HL-60 (cell line): ENCODE data around the gene TMOD1.

ENCODE experiments used
- DNase-seq, 2 experiments: peaks; one replicate each; pipeline ENCODE4 v3.0.0-alpha.2; 2010 to 2020; ENCODE audit warnings: low read depth in 1 of 2, low spot score in 1 of 2
- H3K27ac ChIP-seq: fragments of 250-450 bp; sonication (Bioruptor Pico); replicated peaks from 2 replicates; pipeline ENCODE4 v1.5.1; 2020; ENCODE audit warnings: mild to moderate bottlenecking, moderate library complexity
- H3K27me3 ChIP-seq: fragments of 250-450 bp; sonication (Bioruptor Pico); 2 replicates; pipeline ENCODE4 v1.5.1; 2021; ENCODE audit warnings: mild to moderate bottlenecking, moderate library complexity; ENCODE audit not compliant: insufficient read depth, poor library complexity, severe bottlenecking
- H3K4me3 ChIP-seq: replicated peaks from 2 replicates; pipeline ENCODE4 v1.5.1; 2011; ENCODE audit warnings: mild to moderate bottlenecking, control low read depth, low read length; ENCODE audit not compliant: insufficient read depth
- GABPA ChIP-seq: IDR thresholded peaks from 2 replicates; pipeline ENCODE4 v1.6.1; 2012; ENCODE audit warnings: low read depth
- POLR2AphosphoS5 ChIP-seq: IDR thresholded peaks from 2 replicates; pipeline ENCODE4 v1.6.1; 2012; ENCODE audit warnings: low read depth
- SPI1 ChIP-seq: IDR thresholded peaks from 2 replicates; pipeline ENCODE4 v1.6.1; 2012; ENCODE audit warnings: low read depth, mild to moderate bottlenecking, borderline replicate concordance
- TF ChIP-seq, protein P1 (sequence below): IDR thresholded peaks from one replicate; pipeline ENCODE4 v1.5.1; 2011; ENCODE audit warnings: low read length, control low read depth, inconsistent platforms; ENCODE audit not compliant: insufficient read depth
- TF ChIP-seq, protein P2 (sequence below): IDR thresholded peaks from 2 replicates; pipeline ENCODE4 v1.6.1; 2012; ENCODE audit warnings: low read depth; ENCODE audit not compliant: insufficient replicate concordance

The TMOD1 gene

DNA sequence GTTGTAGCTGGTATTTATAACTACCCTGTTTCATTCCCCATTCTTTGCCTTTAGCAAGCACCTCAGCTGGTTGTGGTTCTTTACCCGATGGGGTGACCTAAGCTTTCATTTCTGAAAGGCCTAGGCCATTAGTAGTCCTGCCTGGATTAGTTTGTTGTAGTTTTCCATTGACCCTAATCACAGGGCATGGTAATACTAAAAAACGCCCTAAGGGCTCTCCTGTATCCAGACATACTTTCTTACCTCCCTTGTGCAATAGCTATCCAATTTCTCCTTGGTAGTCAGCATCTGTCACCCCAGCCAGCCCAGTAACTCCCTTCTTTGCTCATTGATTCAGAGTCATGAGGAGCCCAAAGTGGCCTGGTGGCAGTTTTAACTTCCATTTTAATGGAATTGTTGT is 24.0 kb downstream of the TMOD1 start:
- Histone ChIP-seq H3K4me3 (no peak overlapping the region), H3K27me3 (no peaks in the 10 kb centered on the region), H3K27ac (no peak overlapping the region)
- TF ChIP-seq SPI1 (no peak), GABPA (no peak), POLR2AphosphoS5 (no peak)
- TF ChIP-seq, protein P1, sequence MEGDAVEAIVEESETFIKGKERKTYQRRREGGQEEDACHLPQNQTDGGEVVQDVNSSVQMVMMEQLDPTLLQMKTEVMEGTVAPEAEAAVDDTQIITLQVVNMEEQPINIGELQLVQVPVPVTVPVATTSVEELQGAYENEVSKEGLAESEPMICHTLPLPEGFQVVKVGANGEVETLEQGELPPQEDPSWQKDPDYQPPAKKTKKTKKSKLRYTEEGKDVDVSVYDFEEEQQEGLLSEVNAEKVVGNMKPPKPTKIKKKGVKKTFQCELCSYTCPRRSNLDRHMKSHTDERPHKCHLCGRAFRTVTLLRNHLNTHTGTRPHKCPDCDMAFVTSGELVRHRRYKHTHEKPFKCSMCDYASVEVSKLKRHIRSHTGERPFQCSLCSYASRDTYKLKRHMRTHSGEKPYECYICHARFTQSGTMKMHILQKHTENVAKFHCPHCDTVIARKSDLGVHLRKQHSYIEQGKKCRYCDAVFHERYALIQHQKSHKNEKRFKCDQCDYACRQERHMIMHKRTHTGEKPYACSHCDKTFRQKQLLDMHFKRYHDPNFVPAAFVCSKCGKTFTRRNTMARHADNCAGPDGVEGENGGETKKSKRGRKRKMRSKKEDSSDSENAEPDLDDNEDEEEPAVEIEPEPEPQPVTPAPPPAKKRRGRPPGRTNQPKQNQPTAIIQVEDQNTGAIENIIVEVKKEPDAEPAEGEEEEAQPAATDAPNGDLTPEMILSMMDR = no peak
- TF ChIP-seq, protein P2, sequence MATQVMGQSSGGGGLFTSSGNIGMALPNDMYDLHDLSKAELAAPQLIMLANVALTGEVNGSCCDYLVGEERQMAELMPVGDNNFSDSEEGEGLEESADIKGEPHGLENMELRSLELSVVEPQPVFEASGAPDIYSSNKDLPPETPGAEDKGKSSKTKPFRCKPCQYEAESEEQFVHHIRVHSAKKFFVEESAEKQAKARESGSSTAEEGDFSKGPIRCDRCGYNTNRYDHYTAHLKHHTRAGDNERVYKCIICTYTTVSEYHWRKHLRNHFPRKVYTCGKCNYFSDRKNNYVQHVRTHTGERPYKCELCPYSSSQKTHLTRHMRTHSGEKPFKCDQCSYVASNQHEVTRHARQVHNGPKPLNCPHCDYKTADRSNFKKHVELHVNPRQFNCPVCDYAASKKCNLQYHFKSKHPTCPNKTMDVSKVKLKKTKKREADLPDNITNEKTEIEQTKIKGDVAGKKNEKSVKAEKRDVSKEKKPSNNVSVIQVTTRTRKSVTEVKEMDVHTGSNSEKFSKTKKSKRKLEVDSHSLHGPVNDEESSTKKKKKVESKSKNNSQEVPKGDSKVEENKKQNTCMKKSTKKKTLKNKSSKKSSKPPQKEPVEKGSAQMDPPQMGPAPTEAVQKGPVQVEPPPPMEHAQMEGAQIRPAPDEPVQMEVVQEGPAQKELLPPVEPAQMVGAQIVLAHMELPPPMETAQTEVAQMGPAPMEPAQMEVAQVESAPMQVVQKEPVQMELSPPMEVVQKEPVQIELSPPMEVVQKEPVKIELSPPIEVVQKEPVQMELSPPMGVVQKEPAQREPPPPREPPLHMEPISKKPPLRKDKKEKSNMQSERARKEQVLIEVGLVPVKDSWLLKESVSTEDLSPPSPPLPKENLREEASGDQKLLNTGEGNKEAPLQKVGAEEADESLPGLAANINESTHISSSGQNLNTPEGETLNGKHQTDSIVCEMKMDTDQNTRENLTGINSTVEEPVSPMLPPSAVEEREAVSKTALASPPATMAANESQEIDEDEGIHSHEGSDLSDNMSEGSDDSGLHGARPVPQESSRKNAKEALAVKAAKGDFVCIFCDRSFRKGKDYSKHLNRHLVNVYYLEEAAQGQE = no peak
- no peak for DNase-seq

DNA sequence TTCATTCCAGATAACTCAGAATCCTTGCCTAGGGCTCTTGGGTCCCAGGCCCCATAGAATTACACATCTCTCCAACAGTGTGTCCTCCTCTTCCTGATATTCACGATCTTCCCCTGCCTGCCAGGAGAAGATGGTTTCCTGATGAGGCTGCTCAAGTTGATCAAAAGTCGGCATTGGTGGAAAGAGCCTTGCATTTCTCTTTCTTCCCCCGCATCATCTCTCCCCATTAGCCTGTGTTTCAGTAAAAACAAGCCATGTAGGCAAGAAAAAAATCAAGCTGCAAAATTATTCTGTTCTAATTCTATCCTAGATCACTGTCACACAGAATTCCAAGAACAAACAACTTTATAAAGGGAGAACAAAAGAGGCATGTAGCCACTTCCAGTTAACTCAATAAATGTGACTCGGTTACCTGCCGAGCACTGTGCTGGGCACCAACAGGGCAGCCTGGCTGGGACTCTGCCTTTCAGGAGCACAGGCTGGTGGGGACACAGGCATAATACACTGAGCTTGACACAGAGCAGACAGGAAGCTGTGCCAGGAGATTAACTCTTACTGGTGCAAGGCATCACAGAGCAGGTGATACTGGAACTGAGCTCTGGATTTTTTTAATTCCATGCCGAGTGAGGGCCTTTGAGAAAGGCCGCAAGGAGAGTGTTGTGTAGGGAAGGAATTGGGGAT is 25.6 kb downstream of the TMOD1 start:
- Histone ChIP-seq H3K27ac (no peak overlapping the region), H3K4me3 (no peak overlapping the region), H3K27me3 (no peaks in the 10 kb centered on the region)
- no peak for DNase-seq
- TF ChIP-seq, protein P1 = no peak
- TF ChIP-seq GABPA (no peak), POLR2AphosphoS5 (no peak), SPI1 (no peak)
- TF ChIP-seq, protein P2 = no peak

DNA sequence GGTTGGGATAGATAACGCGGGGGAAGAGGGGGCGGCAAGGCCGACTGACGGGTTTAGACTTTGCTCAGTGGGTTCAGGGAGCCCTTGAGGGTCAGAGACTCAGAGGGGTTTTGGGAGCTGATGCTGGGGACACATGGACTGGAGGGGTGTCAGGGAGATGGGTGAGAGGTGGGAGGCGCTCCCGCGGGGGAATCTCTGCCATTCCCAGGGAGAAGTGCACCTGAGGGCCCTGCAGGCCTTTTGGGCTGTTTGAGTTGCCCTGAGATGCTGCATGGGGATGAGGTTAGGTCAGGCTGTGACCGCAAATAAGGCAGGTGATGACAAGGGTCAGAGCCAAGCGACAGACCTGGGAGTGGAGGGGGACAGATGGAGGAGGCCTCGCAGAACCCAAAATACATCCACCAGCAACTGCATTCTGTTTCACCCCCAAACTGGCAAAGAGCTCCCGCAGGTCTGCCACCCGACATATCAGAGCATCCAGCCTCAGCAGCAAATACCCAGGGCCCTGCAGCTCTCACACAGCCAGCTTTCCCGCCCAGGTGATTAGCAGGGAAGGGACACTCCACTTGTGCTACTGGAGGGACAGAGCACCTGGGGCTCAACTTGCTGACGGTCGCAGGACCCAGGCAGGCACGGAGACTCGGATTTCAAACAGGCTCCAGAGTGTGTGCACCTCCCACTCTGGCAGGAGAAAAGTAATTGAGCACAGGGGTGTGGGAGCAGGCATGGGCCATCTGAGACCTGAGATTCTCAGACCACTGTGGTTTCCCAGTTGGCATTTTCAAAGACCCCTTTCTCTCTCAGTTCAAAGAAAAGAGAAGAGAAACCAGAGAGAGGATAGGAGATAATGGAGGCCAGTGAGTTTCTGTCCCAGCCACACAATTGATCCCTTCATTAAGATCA is 26.4 kb downstream of the TMOD1 start:
- no peak overlapping the region for H3K4me3 ChIP-seq
- TF ChIP-seq, protein P1 = no peak
- TF ChIP-seq POLR2AphosphoS5 (no peak), GABPA (no peak), SPI1 (no peak)
- TF ChIP-seq, protein P2 = no peak
- H3K27ac ChIP-seq = no peak overlapping the region
- H3K27me3 ChIP-seq = no peaks in the 10 kb centered on the region
- no peak for DNase-seq
